AG04449 (cell line): ENCODE results near the gene NOL4L.

Experiments
- CTCF ChIA-PET: fragments of 350-600 bp; formaldehyde crosslinking; extraction: SDS; loops from one replicate; lab custom pipeline; 2021; ENCODE audit warnings: antibody characterized with exemption; lab: Yijun Ruan, JAX
- POLR2A ChIA-PET: fragments of 400-600, 350-600 bp; formaldehyde crosslinking; extraction: SDS; loops from one replicate; lab custom pipeline; 2020; ENCODE audit warnings: antibody characterized with exemption, inconsistent platforms; lab: Yijun Ruan, JAX
- DNase-seq: peaks from one replicate; pipeline ENCODE4 v3.0.0-alpha.2; 2010; ENCODE audit warnings: low read depth, low spot score
- H3K4me3 ChIP-seq: 2 replicates; pipeline ENCODE4 v1.5.1; 2011; ENCODE audit warnings: low read depth, mild to moderate bottlenecking, control low read depth, low read length
- CTCF ChIP-seq: IDR thresholded peaks from one replicate; pipeline ENCODE4 v1.5.1; 2011; ENCODE audit warnings: mild to moderate bottlenecking, moderate library complexity, low read length, control low read depth, inconsistent platforms; ENCODE audit not compliant: insufficient read depth; ENCODE audit errors: missing control alignments

Gene NOL4L

GRCh38 chr20:32567384-32568178 lies 17.6 kb downstream of the NOL4L start:
- ChIA-PET POLR2A (no interaction called here), CTCF (no interaction called here)
- TF ChIP-seq CTCF, result no peak
- no peak for DNase-seq
- H3K4me3 ChIP-seq, result no peak overlapping the region

- no peak for DNase-seq
- ChIA-PET CTCF (interaction anchor here (0.8 kb wide), 1 partner anchor 12 kb away, joined by 5 read pairs; no protein-coding TSS in a partner anchor), POLR2A (no interaction called here)
- no peak for TF ChIP-seq CTCF
- no peak overlapping the region for H3K4me3 ChIP-seq
Measured at GRCh38 chr20:32566379-32567374, 18.5 kb downstream of the NOL4L start.

- no peak overlapping the region for H3K4me3 ChIP-seq
- TF ChIP-seq CTCF, result no peak
- POLR2A ChIA-PET, result no interaction called here
- no peak for DNase-seq
- CTCF ChIA-PET, result no interaction called here
Measured at GRCh38 chr20:32565735-32566032, 19.4 kb downstream of the NOL4L start.

- ChIA-PET POLR2A (no interaction called here), CTCF (interaction anchor here (1.4 kb wide), 1 partner anchor 88 kb away, joined by 4 read pairs; no protein-coding TSS in a partner anchor)
- no peak for DNase-seq
- no peak for TF ChIP-seq CTCF
- H3K4me3 ChIP-seq, result no peak overlapping the region
Measured at GRCh38 chr20:32564921-32565734, 20.0 kb downstream of the NOL4L start.

GRCh38 chr20:32564440-32564839 lies 20.7 kb downstream of the NOL4L start:
- ChIA-PET POLR2A (no interaction called here), CTCF (interaction anchor here (1.4 kb wide), 1 partner anchor 88 kb away, joined by 4 read pairs; no protein-coding TSS in a partner anchor)
- H3K4me3 ChIP-seq, result no peak overlapping the region
- TF ChIP-seq CTCF, result no peak
- DNase-seq, result no peak
